AML-193 (cell line): ENCODE measurements around the gene CCDC160.
"Not testable (repeated sequence)": the region's sequence is repeated elsewhere in the genome, so short reads cannot be mapped to it uniquely, and the experiment has no call there.

Experiments
- DNase-seq, 2 experiments: peaks; one replicate each; lab custom pipeline; 2025; lab: John Stamatoyannopoulos, UW

CCDC160 gene

DNA sequence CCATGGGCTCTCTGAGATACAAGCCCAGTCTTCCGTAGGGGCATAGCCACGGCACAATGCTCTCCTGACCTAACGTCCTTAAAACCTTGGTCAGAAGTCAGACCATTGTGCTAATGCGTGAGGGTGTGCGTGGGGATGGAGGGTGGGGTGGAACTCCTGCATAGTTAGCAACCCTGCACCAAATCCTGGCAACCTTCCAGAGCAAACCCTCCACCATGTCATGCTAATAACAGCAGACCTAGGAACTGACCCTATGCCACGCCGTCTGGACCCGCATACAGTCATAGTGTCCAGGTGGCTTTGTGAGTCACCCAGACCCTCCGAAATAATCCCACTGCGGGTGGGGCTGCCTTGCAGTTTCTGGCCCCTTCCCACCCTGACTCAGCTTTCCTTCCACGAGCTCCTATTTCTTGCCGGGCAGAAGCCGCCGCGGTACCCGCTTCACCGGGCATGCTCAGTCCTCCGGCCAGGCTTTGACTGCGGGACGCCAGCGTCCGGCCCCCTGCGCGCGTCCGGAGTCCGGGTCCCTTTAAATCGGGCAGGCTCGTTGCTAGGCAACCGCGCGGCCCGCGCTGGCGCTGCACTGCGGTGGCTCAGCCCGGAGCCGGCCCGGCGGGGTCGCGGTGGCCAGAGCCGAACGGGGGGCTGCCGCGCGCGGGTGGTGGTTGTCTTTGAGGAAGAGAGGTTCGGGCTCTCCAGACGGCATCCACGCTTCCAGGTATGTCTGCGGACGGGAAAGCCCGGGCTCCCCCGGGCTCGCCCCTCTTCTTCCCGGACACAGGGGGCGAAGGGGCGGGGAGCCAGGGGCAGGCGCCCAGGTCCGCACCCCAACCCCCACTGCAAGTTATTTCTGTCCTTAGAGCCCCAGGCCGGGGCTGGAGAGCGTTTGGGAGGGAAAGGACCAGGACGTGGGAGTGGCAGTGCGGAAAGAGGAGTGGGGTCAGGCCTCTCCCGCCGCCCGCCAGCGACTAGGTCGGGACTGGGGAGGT, at the start of gene CCDC160:
Gene CCDC160, plus strand, starts transcription at position 557 of the 989 bp plus-strand sequence. CDS start 7,619 bp downstream, outside the sequence.
- DNase-seq: no peak

DNA sequence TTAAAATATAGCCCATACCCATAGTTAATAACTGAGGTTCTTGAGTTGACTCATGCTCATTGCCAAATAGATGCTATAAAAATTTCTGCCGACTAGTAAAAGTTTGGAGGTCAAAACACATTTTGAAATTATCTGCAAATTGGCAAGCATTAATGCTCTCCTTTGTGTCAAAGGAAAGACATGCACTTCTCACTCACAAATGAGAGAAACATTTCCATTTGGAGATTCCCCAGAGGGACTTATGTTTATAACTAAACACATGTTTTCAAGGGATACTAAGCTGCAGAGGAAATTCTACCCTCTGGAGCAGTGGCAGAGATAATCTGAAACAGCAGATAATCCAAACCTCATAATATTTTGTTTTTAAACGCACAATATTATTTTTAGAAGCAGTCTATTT, 45.7 kb upstream of the CCDC160 start:
- DNase-seq: no peak

DNA sequence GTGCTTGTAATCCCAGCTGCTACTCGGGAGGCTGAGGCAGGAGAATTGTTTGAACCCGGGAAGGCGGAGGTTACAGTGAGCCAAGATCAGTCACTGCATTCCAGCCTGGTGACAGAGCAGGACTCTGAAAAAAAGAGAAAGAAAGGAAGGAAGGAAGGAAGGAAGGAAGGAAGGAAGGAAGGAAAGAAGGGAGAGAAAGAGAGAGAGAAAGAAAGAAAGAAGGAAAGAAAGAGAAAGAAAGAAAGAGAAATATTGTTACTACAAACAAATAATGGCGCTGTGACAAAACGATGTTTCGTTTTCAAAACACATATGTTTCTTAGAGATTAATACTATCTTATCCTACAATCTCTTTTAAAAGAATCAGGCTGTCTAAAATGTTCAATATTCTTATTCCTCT, 42.1 kb upstream of the CCDC160 start:
- no peak for DNase-seq

DNA sequence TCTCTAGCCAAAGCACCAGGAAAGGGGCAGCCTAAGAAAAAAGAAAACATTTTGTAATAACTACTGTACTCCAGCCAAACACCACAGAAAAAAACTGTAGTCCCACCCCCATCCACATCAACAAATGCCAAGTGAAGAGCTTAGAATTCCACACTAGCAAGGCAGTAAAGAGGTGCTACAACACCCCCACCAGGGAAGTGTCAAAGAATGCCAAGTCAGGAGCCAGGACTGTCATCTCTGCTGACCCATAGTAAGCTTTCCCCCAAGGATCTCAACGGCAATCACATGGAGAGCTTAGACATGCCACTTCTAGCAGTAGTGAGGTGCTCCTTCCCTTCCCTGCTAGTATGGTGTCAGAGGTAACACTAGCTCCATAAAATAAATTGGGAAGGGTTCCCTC, 34.4 kb upstream of the CCDC160 start:
- DNase-seq: no peak

DNA sequence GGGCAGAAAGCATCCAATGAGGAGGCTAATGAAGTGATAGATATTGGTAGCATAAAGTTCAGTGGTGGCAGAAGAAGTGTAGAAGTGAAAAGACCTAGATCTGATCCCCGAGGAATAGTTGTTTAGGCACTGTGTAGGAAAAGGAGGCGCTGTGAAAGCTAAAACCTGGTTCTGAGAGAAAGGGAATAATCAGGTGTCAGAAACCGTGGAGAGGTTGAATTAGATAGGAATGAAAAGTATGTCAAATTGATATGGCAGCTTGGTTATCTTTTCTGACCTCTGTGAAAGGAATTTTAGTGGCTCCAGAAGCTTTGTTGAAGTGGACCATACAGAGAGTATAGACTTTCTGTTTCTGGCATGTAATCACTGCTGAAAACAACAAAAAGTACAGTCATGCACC, 30.8 kb upstream of the CCDC160 start:
- no peak for DNase-seq

DNA sequence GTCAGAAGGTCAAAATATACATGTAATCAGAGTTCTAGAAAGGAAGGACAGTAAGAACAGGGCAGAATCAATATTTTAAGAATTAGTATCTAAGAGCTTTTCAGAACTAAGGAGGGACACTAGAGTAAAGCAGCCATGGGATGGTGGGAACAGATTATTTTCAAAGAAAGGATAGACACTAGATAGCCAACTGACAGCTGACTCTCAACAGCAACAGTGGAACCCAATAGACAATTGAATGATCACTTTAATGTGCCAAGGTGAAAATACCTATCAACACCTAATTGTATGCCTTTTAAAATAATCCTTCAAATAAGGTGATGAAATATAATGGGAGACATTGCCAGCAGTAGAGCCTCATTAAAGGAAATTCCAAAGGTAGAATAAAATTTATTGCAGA, 26.5 kb upstream of the CCDC160 start:
- no peak for DNase-seq

DNA sequence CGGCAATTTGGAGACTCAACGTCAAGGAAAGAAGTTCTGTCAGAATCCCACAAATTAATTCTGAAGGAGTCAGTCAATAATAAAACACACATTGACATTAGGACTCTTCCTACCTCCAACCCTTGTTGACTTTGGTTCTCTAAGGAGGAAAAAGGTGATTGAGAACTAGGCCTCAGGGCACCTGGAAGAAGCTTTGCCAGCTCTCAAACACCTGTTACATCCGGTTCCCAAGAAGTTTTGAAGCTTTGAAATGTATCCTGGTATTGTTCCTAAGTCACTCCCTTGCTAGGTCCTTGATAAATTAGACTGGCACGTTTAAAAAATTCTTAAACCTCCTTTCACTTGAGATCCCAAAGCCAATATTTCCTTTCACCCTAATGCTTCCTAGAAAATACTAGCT, 1.7 kb upstream of the CCDC160 start:
- DNase-seq: no peak

DNA sequence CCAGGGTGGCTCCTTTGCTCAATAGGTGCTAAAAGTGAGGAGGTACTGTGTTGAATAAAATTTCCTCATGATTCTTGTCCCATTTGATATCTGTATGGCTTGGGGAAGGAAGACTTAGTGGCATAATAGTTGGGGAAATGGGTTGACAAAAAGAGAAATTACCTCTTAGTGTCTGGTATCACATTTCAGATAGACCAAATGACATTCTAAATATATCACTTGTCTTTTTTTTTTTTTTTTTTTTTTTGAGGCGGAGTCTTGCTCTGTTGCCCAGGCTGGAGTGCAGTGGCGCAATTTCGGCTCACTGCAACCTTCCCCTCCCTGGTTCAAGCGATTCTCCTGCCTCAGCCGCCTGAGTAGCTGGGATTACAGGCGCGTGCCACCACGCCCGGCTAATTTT, 1.2 kb downstream of the CCDC160 start:
- DNase-seq: not testable (repeated sequence)

DNA sequence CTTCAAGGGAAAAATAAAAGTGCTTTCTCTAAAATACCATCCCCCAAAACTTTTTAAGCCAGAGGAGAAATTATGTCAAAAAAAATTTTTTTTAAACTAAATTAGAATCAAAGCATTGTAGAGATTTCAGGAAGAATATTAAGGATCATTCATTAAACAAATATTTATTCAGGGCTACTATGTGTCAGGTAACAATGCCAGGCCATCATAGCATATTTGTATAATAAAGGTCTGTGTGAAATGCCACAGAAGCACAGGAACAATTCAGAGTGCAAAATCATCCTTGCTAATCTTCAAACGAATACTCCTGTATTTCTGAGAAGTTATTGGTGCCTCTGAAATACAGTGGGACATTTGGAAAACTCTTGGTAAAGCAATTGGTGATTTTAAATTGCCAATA, 2.0 kb downstream of the CCDC160 start:
- no peak for DNase-seq

DNA sequence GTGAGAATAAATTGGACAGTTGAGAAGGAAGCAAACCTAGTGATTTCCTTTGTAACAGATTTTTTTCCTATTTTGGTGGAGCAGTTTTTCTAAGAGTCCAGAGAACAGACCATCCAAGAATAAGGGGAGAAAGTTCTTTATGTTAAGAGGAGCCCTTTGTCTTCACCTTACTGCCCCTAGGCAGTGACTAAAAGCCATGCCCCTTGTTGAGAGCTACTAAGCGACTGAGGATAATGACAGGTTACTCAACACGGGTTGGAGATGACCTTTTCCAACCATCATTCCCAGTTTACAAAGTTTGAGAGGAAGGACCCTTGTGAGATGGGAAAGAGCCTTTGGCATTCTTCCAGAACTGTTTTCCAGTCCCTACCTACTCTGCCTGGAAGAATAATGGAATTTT, 3.2 kb downstream of the CCDC160 start:
- DNase-seq: no peak

DNA sequence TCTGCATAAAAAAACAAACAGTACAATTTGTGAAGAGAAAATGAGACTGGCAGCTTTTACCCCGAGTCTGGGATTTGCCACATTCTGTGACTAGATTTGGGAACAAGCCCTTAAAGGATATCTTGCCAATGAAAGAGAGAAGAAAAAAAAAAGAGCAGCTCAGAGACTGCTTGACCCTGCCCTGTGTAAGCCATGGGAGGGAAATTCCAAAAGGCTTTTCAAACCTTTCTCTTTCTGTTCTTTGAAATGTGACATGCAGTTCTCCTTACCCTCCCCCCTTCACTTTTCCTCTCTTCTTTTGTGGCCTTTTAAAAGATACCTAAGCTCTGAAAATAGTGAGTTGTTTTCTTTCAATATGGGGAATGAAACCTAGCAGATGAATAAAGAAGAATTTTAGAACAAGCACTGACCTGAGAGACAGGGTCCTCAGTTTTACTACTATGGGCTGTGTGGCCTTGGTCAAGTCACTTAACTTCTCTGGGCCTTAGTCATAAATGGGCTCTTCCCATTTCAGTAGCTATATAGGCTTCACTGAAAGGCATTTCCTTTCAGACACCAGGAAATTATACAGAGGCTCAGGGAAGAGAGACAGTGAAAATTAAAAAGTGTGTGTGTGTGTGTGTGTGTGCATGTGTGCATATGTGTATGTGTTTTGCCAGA, 5.1 kb downstream of the CCDC160 start:
- no peak for DNase-seq

DNA sequence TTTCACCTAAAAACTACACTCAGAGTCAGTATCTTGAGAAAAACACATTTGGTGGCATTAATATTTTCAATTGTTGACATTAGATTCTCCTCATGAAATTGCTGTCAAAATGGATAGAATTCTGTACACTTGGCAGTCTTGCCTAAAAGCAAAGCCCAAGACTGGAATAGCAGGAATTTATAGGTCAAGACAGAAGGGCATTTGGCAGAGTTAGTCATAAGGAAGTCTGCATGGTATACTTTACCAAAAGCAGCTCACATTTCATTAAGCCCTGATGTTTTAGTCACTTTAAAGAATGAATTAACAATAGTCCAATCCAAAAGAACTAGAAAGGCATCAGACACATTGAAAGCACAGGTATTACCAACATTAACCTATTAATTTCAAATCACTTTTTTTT, 7.1 kb downstream of the CCDC160 start:
- no peak for DNase-seq

DNA sequence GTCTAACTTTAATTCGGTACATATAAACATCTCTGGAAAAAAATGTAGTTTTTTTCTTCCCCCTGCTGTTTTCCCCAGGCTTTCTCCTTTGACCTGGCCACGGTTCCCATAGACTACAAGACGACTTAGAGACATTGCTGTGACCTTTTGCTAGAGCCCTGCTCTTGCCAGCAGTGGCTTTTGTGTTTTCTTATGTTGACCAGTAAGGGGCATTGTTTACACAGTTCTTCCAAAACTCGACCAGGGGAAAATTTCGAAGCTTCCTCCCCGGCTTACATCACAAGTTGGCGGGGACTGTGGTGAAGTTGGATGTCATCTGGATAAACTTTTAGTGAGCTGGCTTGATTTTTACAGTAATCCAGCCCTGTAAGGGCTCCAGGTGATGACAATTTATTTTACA, 9.3 kb downstream of the CCDC160 start:
- DNase-seq: no peak

DNA sequence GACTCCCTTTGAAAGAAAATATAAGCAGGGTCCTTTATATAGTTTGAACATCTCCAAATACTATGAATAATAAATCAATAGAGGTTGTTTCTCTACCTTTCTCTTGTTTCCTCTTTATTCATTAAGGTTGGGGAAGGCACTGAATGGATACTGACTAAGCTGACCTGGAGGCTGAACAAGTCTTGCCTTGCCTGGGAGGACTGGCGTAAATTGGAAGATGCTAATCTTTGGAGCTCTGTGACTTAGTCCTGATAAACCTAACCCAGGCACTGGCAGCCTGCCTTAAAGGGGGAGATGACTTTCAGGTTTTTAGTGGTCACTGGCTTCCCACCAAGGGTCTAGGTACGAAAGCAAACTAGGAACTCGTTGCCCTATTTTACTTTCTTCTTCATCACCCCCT, 10.5 kb downstream of the CCDC160 start:
- no peak for DNase-seq

DNA sequence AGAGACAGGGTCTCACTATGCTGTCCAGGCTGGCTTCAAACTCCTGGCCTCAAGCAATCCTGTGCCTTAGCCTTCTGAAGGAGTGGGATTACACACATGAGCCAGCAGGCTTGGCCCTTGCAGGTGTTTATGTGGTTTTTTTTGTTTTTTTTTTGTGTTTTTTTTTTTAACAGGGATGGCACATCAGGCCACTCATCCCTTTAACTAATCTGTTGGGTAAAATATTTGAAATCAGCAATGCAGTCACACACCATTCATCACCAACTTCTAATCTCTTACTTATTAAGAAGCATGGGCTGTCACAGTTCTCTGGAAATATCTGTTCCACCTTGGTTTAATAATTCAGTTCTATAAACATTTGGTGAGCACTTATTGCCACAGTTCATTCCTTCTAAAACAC, 12.3 kb downstream of the CCDC160 start:
- no peak for DNase-seq

DNA sequence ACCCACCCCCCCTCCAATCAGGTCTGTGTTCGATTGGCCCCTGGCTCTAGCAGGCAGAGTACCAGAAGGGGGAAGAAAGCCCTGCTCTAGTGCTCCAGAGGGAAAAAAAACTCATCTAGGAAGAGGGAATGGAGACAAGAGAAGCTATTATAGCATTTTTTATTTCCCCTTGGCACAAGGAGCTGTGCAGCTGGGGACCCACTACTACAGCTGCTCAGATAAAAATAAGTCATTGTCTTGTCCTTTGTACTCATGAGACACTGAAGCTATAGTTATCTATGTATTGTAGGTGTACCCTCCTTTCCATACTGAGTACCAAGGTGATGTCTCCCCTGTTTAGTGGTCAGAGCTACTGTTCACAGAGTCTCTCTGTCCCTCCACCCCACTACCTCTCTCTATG, 14.3 kb downstream of the CCDC160 start:
- no peak for DNase-seq

DNA sequence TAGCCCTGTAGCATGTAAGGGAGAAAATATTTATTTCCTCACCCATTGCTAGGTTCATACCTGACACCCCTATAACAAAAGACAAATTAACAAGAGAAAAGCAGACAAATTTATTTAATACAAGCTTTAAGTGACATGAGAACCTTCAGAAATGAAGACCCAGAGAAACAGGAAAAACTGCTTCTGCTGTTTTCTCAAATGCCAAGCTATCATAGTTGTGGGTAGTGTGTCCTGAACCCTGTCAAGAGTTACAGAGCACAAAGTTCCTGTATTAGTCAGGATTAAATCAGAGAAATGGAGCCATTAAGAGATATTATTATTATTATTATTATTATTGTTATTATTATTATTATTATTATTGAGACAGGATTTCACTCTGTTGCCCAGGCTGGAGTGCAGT, 17.5 kb downstream of the CCDC160 start:
- no peak for DNase-seq

DNA sequence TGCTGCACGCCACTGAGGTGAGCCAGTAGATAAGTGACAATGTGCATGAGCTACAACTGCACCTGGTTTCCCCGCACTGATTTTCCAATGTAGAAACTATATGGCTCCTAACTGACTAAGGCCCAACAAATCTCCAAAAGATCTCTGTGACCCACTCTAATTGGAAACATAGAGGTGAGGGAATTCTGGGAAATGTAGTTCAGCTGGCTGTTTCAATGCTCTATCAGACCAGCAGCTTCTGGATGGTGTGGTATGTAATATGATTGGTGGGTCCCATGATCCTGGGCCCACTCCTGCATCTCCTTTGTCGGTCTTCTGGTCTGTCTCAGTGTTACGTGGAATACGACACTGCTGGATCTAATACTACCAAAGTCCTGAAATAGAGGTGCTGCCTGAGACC, 18.6 kb downstream of the CCDC160 start:
- DNase-seq: no peak

DNA sequence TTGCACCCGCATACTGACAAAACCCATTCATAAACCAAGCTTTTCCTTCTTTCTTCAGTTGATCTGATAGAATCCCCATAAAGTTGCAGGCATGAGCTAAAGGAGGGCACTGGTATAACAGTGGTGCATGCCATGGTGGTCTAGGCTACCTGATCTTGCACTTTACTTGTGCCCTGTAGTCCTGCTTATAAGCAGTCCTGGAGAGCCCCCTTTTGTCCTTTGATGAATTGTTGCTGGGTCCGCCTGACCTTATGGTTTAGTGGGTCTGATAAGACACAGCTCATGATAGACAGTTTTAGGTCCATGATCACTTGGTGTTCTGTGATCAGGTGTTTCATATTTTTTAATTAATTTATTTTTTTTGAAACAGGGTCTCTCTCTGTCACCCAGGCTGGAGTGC, 19.7 kb downstream of the CCDC160 start:
- no peak for DNase-seq

DNA sequence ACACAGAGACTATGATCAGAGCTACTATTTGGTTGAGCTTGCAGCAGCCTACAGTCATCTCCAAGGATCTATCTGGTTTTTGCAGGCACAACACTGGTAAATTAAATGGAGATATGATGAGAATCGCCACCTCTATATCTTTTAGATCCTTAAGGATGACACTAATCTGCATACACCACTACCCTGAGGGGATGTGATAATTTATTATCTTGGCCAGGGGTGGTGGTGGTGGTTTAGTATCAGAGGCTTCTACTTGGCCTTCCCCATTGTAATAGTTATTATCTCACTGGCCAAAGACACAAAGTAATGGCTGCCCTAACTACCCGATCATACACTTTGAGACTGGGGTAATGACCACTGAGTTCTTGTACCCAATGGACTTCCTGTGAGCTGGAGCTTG, 21.2 kb downstream of the CCDC160 start:
- no peak for DNase-seq

DNA sequence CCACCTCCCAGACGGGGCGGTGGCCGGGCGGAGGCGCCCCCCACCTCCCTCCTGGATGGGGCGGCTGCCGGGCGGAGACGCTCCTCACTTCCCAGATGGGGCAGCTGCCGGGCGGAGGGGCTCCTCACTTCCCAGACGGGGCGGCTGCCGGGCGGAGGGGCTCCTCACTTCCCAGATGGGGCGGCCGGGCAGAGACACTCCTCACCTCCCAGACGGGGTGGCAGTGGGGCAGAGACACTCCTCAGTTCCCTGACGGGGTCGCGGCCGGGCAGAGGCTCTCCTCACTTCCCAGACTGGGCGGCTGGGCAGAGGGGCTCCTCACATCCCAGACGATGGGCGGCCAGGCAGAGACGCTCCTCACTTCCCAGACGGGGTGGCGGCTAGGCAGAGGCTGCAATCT, 49.0 kb downstream of the CCDC160 start:
- DNase-seq: not testable (repeated sequence)

DNA sequence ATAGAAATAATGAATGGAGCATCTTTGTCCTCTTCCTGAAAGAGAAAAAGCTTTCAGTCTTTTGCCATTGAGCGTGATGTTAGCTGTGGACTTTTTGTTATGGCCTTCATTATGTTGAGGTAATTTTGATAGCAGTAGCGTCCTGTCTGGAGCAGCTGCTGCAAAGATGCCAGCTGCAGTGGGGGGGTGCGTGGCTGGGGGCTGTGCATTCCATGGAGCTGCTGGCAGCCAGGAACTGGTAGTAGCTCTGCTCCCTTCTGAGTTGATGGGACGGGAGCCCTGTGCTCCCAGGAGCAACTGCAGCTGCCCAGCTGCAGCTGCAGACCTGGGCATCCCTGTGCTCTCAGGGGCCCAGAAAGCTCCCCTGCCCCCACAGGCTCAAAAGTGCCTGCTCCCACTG, 50.4 kb downstream of the CCDC160 start:
- DNase-seq: no peak

DNA sequence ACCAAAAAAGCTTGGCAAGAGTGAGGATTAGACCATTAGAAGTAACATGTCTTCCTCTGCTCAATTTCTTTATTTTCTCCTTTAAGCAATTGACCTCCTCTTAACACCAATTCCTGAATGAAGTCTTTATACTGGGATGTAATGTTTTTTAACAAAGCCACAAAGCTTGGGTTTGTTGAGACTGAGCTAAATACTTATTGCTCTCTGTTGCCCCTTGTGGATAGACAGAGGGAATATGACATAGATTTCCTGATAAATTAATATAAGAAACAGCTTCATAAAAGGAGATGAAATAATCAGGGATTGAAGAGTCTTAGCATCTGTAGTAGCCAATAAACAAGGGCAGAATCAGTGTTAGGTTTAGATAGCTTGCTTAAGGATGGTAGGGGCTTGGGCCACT, 57.6 kb downstream of the CCDC160 start:
- no peak for DNase-seq
